AG04450 (cell line): ENCODE results near the gene PLEKHA6. TPM values are rescaled to one million over a fixed set of nuclear protein-coding genes. Genes with fewer than 3 reads are reported as not detected.

Experiments used
- CTCF ChIA-PET: fragments of 300-600, 350-600 bp; formaldehyde crosslinking; extraction: SDS; loops from one replicate; lab custom pipeline; 2022; ENCODE audit warnings: antibody characterized with exemption, inconsistent platforms; lab: Charles Lee
- POLR2A ChIA-PET: fragments of 350-600 bp; formaldehyde crosslinking; extraction: SDS; loops from one replicate; lab custom pipeline; 2021; ENCODE audit warnings: antibody characterized with exemption, inconsistent platforms; lab: Yijun Ruan, JAX
- DNase-seq: peaks from one replicate; pipeline ENCODE4 v3.0.0-alpha.2; 2011; ENCODE audit warnings: low read depth, low spot score
- H3K27ac ChIP-seq: one replicate; pipeline ENCODE4 v1.5.1; 2012; ENCODE audit warnings: low read depth, low read length, control low read depth
- H3K27me3 ChIP-seq: one replicate; pipeline ENCODE4 v1.6.0; 2012; ENCODE audit warnings: low read length; ENCODE audit not compliant: control insufficient read depth, insufficient read depth
- H3K4me3 ChIP-seq: 2 replicates; pipeline ENCODE4 v1.5.1; 2011; ENCODE audit warnings: mild to moderate bottlenecking, low read depth, low read length, control low read depth
- H3K9me3 ChIP-seq: 2 replicates; pipeline ENCODE4 v1.5.1; 2012; ENCODE audit warnings: low read length; ENCODE audit not compliant: control insufficient read depth, insufficient read depth
- polyA plus RNA-seq: library from polyadenylated mRNA; depleted of rRNA; stranded (reverse); fragments of >200 nt; gene quantifications from 2 replicates; pipeline ENCODE4 v1.2.3, GENCODE V29; 2011
- TF ChIP-seq, protein P1 (sequence below): IDR thresholded peaks from 2 replicates; pipeline ENCODE4 v1.5.1; 2011; ENCODE audit warnings: low read depth, low read length, control low read depth, inconsistent platforms

The PLEKHA6 gene
- polyA plus RNA-seq, 1 experiment = 6.8 TPM

DNA sequence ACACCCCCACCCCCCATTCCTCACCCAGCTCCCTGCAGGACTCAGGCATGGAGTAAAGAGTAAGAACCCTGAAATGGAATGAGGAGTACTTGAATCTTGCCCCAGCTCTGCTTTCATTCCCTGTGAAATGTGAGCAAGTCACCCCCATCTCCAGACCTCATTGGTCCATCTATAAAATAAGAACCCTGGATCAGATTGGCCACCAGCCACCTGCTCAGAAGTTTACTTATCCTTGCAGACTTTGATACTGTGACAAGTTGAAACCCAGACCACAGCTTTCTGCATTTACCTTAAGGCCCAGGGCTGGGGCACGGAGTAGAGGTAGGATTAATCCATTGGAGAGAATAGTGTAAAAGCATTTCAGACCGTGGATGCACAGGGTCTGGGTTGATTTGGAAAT, 165.6 kb downstream of the PLEKHA6 start:
- H3K27ac ChIP-seq = no peak overlapping the region
- no peaks in the 10 kb centered on the region for H3K9me3 ChIP-seq
- DNase-seq = no peak
- no peaks in the 10 kb centered on the region for H3K27me3 ChIP-seq
- ChIA-PET CTCF (interaction anchor here (1.8 to 2.2 kb wide), 2 partner anchors 13 to 169 kb away, joined by 6 to 8 read pairs; no protein-coding TSS in a partner anchor), POLR2A (no interaction called here)
- no peak overlapping the region for H3K4me3 ChIP-seq
- TF ChIP-seq, protein P1, sequence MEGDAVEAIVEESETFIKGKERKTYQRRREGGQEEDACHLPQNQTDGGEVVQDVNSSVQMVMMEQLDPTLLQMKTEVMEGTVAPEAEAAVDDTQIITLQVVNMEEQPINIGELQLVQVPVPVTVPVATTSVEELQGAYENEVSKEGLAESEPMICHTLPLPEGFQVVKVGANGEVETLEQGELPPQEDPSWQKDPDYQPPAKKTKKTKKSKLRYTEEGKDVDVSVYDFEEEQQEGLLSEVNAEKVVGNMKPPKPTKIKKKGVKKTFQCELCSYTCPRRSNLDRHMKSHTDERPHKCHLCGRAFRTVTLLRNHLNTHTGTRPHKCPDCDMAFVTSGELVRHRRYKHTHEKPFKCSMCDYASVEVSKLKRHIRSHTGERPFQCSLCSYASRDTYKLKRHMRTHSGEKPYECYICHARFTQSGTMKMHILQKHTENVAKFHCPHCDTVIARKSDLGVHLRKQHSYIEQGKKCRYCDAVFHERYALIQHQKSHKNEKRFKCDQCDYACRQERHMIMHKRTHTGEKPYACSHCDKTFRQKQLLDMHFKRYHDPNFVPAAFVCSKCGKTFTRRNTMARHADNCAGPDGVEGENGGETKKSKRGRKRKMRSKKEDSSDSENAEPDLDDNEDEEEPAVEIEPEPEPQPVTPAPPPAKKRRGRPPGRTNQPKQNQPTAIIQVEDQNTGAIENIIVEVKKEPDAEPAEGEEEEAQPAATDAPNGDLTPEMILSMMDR = no peak

DNA sequence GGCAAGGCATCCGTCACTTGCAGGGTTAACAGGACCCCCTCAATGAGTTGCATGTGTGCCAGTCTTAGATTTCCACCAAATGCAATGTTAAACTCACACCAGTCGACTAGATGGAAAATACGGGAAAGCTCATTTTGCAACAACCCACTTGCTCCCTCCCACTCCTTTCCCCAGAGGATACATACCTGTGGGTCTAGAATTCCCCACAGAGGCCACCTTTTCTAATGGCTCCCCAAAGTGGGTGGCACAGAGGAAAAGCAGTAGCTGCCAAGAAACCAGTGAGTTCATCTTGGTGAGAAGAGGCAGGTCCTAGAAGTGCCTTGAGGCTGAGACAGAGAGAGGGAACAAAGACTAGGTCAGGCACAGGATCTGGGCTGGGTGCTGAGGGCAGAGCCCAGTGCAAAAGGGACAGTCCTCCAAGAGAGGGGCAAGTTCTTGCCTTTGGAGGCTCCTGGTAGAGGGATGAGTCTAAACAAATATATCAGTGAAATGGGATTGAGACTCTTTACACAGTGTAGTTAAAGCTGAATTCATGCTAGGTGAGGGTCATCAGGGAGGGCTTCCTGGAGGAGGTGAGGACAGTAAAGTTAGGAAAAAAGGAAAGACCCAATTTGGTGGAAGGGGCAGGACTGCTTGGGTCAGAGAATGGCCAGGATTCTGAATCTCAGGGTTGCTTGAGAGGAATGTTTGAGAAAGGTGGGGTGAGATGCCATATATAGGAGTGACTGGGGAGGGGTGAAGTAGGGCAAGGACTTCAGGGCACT, 167.0 kb downstream of the PLEKHA6 start:
- Histone ChIP-seq H3K27ac (no peak overlapping the region), H3K9me3 (no peaks in the 10 kb centered on the region), H3K27me3 (peaks cover 4% of the 10 kb centered on the region), H3K4me3 (no peak overlapping the region)
- ChIA-PET POLR2A (no interaction called here), CTCF (interaction anchor here (0.7 to 3.3 kb wide), 6 partner anchors 14 to 174 kb away, joined by 3 to 39 read pairs (median 7); no protein-coding TSS in a partner anchor)
- TF ChIP-seq, protein P1 = no peak
- DNase-seq = no peak

DNA sequence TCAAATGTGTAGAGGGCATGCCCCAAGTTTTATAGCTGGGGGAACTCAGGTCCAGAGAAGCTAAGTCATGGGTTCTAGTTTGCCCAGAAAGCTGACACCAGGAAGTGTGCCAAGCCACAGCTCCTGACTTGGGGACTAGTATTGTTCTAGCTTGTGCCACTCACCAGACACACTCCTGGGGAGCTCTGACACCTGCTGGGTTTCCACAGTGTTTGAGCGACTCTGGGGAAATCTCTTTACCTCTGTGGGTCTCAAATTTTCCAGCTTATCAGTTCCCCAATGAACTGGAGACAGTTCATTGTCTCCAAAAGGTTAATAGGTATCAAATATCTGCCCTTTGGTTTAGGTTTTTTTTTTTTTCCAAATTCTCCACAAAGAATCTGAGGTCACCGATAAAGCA, 167.7 kb downstream of the PLEKHA6 start:
- Histone ChIP-seq H3K27ac (no peak overlapping the region), H3K9me3 (no peaks in the 10 kb centered on the region), H3K27me3 (peaks cover 6% of the 10 kb centered on the region), H3K4me3 (no peak overlapping the region)
- POLR2A ChIA-PET = no interaction called here
- CTCF ChIA-PET = interaction anchor here (0.7 to 3.3 kb wide), 5 partner anchors 14 to 174 kb away, joined by 3 to 39 read pairs (median 6); no protein-coding TSS in a partner anchor
- no peak for DNase-seq
- TF ChIP-seq, protein P1 = no peak

DNA sequence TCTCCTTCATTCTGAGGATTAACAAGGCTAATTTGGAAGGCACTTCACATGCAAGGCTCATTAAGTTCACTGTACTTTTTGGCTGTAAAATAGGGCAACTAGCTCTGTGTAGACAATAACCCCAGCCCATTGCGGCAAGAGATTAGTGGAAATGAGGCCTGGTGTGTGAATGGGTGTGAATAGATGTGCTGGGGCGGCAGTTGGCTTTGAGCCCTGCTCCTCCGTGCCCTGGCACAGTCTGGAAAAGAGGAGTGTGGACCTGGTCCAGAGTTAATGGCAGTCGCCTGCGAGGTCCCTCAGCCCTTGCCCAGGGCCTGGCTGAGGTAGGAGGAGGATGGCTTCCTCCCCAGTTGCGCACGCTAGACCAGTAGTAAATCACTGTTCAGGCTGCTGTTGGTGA, 168.3 kb downstream of the PLEKHA6 start:
- TF ChIP-seq, protein P1 = no peak

More for the DNA sequence above, 168.3 kb downstream of the PLEKHA6 start:
- H3K27ac ChIP-seq = no peak overlapping the region
- DNase-seq = no peak
- POLR2A ChIA-PET = no interaction called here
- no peak overlapping the region for H3K4me3 ChIP-seq
- CTCF ChIA-PET = interaction anchor here (0.8 to 3.3 kb wide), 8 partner anchors 15 to 207 kb away, joined by 3 to 39 read pairs (median 6); partner anchors contain the start of gene GOLT1A
- H3K27me3 ChIP-seq = peaks cover 6% of the 10 kb centered on the region
- H3K9me3 ChIP-seq = no peaks in the 10 kb centered on the region
